HepG2 (cell line): ENCODE measurements around the gene SLC28A3. TPM values are rescaled to one million over a fixed set of nuclear protein-coding genes. Genes with fewer than 3 reads are reported as not detected.

Source experiments
- ATAC-seq: fragments of 200-7000 bp; cut with Tn5 transposase; 3 replicates; pipeline ENCODE4 v1.9.1; 2020; ENCODE audit warnings: mild to moderate bottlenecking, moderate library complexity
- BruUV-seq: library from RNA; stranded (reverse); fragments of 400-500 nt; replicated peaks from 2 replicates; lab custom pipeline; 2021; lab: Mats Ljungman, UMichigan
- CTCF ChIA-PET: fragments of 300-600 bp; formaldehyde crosslinking; extraction: SDS; loops from one replicate; lab custom pipeline; 2021; ENCODE audit warnings: low total read pairs, inconsistent platforms, low intra/inter-chr PET ratio; lab: Yijun Ruan, JAX
- POLR2A ChIA-PET: fragments of 350-600 bp; sonication (Branson Sonifier 250); formaldehyde crosslinking; loops from one replicate; lab custom pipeline; 2020; ENCODE audit warnings: antibody characterized with exemption, inconsistent platforms; lab: Yijun Ruan, JAX
- DNase-seq: peaks from one replicate; pipeline ENCODE4 v3.0.0-alpha.2; 2015; ENCODE audit warnings: low spot score
- FAIRE-seq: peaks from 3 replicates; lab custom pipeline; 2011; peaks lifted over from hg19 to GRCh38; lab: Jason Lieb, UNC
- H2AFZ ChIP-seq: one replicate; pipeline ENCODE4 v1.6.1; 2011; ENCODE audit warnings: low read length, inconsistent platforms
- H3K27ac ChIP-seq: fragments of 300-600 bp; 3 replicates; pipeline ENCODE4 v1.8.0; 2011; ENCODE audit warnings: mixed run types, mild to moderate bottlenecking, mixed read lengths, low read length, inconsistent platforms; ENCODE audit not compliant: insufficient read depth; ENCODE audit errors: extremely low read length
- H3K27me3 ChIP-seq, 2 experiments: fragments of 200-600 bp in 1 of 2; 2 replicates in 1 of 2; 3 replicates in 1 of 2; pipeline versions ENCODE4 v1.6.0 to v1.8.0; 2011; ENCODE audit warnings: low read length in 2 of 2, mild to moderate bottlenecking in 2 of 2, moderate library complexity in 2 of 2, inconsistent platforms in 1 of 2; ENCODE audit not compliant: insufficient read depth in 2 of 2, control insufficient read depth in 1 of 2
- H3K36me3 ChIP-seq, 2 experiments: fragments of 200-600 bp in 1 of 2; replicated peaks in 1 of 2; 2 replicates in 1 of 2; 3 replicates in 1 of 2; pipeline versions ENCODE4 v1.5.1 to v1.8.0; 2011; ENCODE audit warnings: low read length in 2 of 2, inconsistent platforms in 1 of 2; ENCODE audit not compliant: insufficient read depth in 2 of 2, control insufficient read depth in 1 of 2
- H3K4me1 ChIP-seq: 2 replicates; pipeline ENCODE4 v1.5.1; 2012; ENCODE audit warnings: low read length, inconsistent platforms; ENCODE audit not compliant: insufficient read depth
- H3K4me2 ChIP-seq: 2 replicates; pipeline ENCODE4 v1.6.0; 2011; ENCODE audit warnings: low read depth, low read length, inconsistent platforms
- H3K4me3 ChIP-seq, 3 experiments: fragments of 200-600 bp in 1 of 3; sonication (generic), shearing (Covaris generic) in 1 of 3; replicated peaks in 1 of 3; 2 replicates each; pipeline ENCODE4 v1.5.1; 2011 to 2016; ENCODE audit warnings: low read length in 3 of 3, inconsistent platforms in 2 of 3, low read depth in 2 of 3, mild to moderate bottlenecking in 2 of 3, control low read depth in 1 of 3, mixed read lengths in 1 of 3; ENCODE audit not compliant: insufficient read depth in 1 of 3
- H3K79me2 ChIP-seq: one replicate; pipeline ENCODE4 v1.6.1; 2011; ENCODE audit warnings: low read length, inconsistent platforms; ENCODE audit not compliant: insufficient read depth
- H3K9ac ChIP-seq: 2 replicates; pipeline ENCODE4 v1.6.0; 2011; ENCODE audit warnings: mild to moderate bottlenecking, low read depth, low read length, inconsistent platforms; ENCODE audit not compliant: insufficient read depth
- H3K9me3 ChIP-seq: 2 replicates; pipeline ENCODE4 v1.5.1; 2012; ENCODE audit warnings: mild to moderate bottlenecking, low read length
- H4K20me1 ChIP-seq: 2 replicates; pipeline ENCODE4 v1.6.0; 2011; ENCODE audit warnings: inconsistent platforms, mild to moderate bottlenecking, low read length, moderate library complexity; ENCODE audit not compliant: insufficient read depth
- HOXA9 ChIP-seq: sonication (generic); formaldehyde crosslinking; IDR thresholded peaks from 2 replicates; pipeline ENCODE4 v1.8.1; 2022; ENCODE audit warnings: missing genetic modification reagents, mild to moderate bottlenecking, moderate library complexity, borderline replicate concordance
- REXO4 ChIP-seq: sonication (generic); formaldehyde crosslinking; IDR thresholded peaks from 2 replicates; pipeline ENCODE4 v1.8.0; 2022; ENCODE audit warnings: missing genetic modification reagents, mild to moderate bottlenecking, borderline replicate concordance
- RORA ChIP-seq: sonication (generic); formaldehyde crosslinking; IDR thresholded peaks from 2 replicates; pipeline ENCODE4 v1.5.0; 2020; ENCODE audit warnings: mild to moderate bottlenecking, missing genetic modification reagents, moderate library complexity
- RXRB ChIP-seq: IDR thresholded peaks from 2 replicates; pipeline ENCODE4 v1.6.1; 2016; ENCODE audit warnings: borderline replicate concordance, missing genetic modification reagents, missing compliant biosample characterization
- SIN3B ChIP-seq: fragments of 150-350 bp; IDR thresholded peaks from 2 replicates; pipeline ENCODE4 v1.6.1; 2014; ENCODE audit warnings: low read length
- SMAD1 ChIP-seq: sonication (generic); formaldehyde crosslinking; IDR thresholded peaks from 2 replicates; pipeline ENCODE4 v1.4.0; 2020; ENCODE audit warnings: missing genetic modification reagents, low read depth, mild to moderate bottlenecking, borderline replicate concordance
- SRSF4 ChIP-seq: fragments of 200-400 bp; formaldehyde crosslinking; IDR thresholded peaks from one replicate; pipeline ENCODE4 v1.6.1; 2018; ENCODE audit warnings: mild to moderate bottlenecking, low read depth, low read length, moderate library complexity; ENCODE audit not compliant: poor library complexity, severe bottlenecking
- TEAD2 ChIP-seq: sonication (generic); formaldehyde crosslinking; IDR thresholded peaks from 2 replicates; pipeline ENCODE4 v1.9.0; 2021; ENCODE audit warnings: missing genetic modification reagents
- WIZ ChIP-seq: sonication (generic); formaldehyde crosslinking; IDR thresholded peaks from 2 replicates; pipeline ENCODE4 v1.5.1; 2020; ENCODE audit warnings: mild to moderate bottlenecking, missing genetic modification reagents
- ZFP91 ChIP-seq: sonication (generic); formaldehyde crosslinking; IDR thresholded peaks from 2 replicates; pipeline ENCODE4 v1.9.0; 2022; ENCODE audit warnings: missing genetic modification reagents, mild to moderate bottlenecking, borderline replicate concordance
- ZMAT3 ChIP-seq: sonication (generic); formaldehyde crosslinking; conservative IDR thresholded peaks from 2 replicates; pipeline ENCODE4 v1.7.0; 2021; ENCODE audit warnings: missing genetic modification reagents
- ZNF17 ChIP-seq: sonication (generic); formaldehyde crosslinking; IDR thresholded peaks from 2 replicates; pipeline ENCODE4 v1.5.0; 2020; ENCODE audit warnings: mild to moderate bottlenecking, missing genetic modification reagents
- ZNF326 ChIP-seq: sonication (generic); formaldehyde crosslinking; IDR thresholded peaks from 2 replicates; pipeline ENCODE4 v1.4.0; 2020; ENCODE audit warnings: missing genetic modification reagents, borderline replicate concordance
- ZNF615 ChIP-seq: sonication (generic); formaldehyde crosslinking; IDR thresholded peaks from 2 replicates; pipeline ENCODE4 v1.5.0; 2020; ENCODE audit warnings: mild to moderate bottlenecking, missing genetic modification reagents, borderline replicate concordance
- ZNF891 ChIP-seq: sonication (generic); formaldehyde crosslinking; IDR thresholded peaks from 2 replicates; pipeline ENCODE4 v1.5.0; 2020; ENCODE audit warnings: mild to moderate bottlenecking, missing genetic modification reagents
- WGBS: methylation state at CpG from one replicate; pipeline ENCODE4 v1.1.6; 2017; ENCODE audit warnings: low lambda C conversion rate; 5-methylcytosine and 5-hydroxymethylcytosine counted together
- in situ Hi-C: cut with HindIII; loops from 2 replicates; pipeline ENCODE4 v1.10.0; 2017; ENCODE audit warnings: low pct_unique_long_range_greater_than_20kb; ENCODE audit not compliant: extremely low pct_ligation_motif_present
- intact Hi-C: fragments of 100-400 bp; cut with micrococcal nuclease; formaldehyde crosslinking; loops from one replicate; pipeline ENCODE4 v1.10.0; 2022; ENCODE audit not compliant: unreplicated experiment
- polyA plus RNA-seq, 8 experiments: library from polyadenylated mRNA; depleted of rRNA in 3 of 8; stranded (reverse) in 7 of 8; unstranded in 1 of 8; fragments of >200 nt; fragmentation: Illumina TruSeq in 4 of 8; extraction: Trizol in 4 of 8; gene quantifications; 2 replicates each; pipeline versions ENCODE4 v1.2.1 to v1.2.3, GENCODE V29; 2011 to 2016; ENCODE audit warnings: low read depth in 4 of 8, missing spikeins in 1 of 8, mixed read lengths in 1 of 8; ENCODE audit not compliant: insufficient read depth in 1 of 8
- total RNA-seq, 5 experiments: library from RNA; depleted of rRNA; stranded (reverse); fragments of >200 nt; fragmentation: Illumina TruSeq; extraction: Trizol; gene quantifications; 2 replicates each; pipeline ENCODE4 v1.2.3, GENCODE V29; 2016; ENCODE audit warnings: low read depth in 1 of 5
- TF ChIP-seq, protein P1 (sequence below): sonication (generic); formaldehyde crosslinking; IDR thresholded peaks from 2 replicates; pipeline ENCODE4 v1.5.1; 2020; ENCODE audit warnings: mild to moderate bottlenecking, moderate library complexity, missing genetic modification reagents

SLC28A3 gene
- total and polyA plus RNA-seq, 2 of the 13 experiments (the other 11 are each of a cell fraction or from before 2014, with no cell fraction given) = not detected

DNA sequence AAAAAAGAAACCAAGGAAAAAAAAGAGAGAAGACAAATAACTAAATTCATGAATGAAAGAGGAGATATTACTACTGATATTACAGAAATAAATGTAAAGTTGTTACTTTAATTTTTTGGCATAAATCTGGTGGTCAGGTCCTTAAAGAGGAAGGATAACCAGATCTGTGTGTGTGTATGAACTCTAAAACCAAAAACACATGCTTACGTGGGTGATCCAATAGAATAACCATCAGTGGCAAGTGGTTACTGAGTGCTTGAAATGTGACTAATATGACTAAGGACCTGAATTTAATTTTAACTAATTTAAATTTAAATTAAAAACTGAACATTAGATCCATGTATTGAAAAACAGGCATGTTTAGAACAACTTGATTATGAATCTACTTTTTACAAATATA is 10.3 kb downstream of the SLC28A3 start:
- ChIA-PET POLR2A (no interaction called here), CTCF (no interaction called here)
- Histone ChIP-seq H3K4me1 (no peaks in the 10 kb centered on the region), H3K36me3 (no peaks in the 10 kb centered on the region), H3K79me2 (no peaks in the 10 kb centered on the region), H4K20me1 (no peaks in the 10 kb centered on the region), H2AFZ (no peak overlapping the region), H3K27ac (no peak overlapping the region), H3K9me3 (no peaks in the 10 kb centered on the region), H3K4me2 (no peak overlapping the region), H3K27me3 (0 out of 5 replicates have a peak, but pooled peaks cover 0 to 3% of the 10 kb centered on the region in 2 experiments), H3K4me3 (no peak overlapping the region), H3K9ac (no peak overlapping the region)
- WGBS = 35% methylated on average over 1 of the region's 1 CpG
- in situ Hi-C loops (no loop called here), intact Hi-C loops (no loop called here)
- FAIRE-seq (no peak), ATAC-seq (no peak), DNase-seq (no peak)
- TF ChIP-seq ZFP91 (CRISPR knock-in tag) (no peak), ZNF891 (CRISPR knock-in tag) (no peak), WIZ (CRISPR knock-in tag) (no peak), REXO4 (CRISPR knock-in tag) (no peak), SIN3B (no peak), RORA (CRISPR knock-in tag) (no peak), ZNF615 (no peak), TEAD2 (CRISPR knock-in tag) (no peak), SRSF4 (no peak), ZNF17 (CRISPR knock-in tag) (no peak), HOXA9 (CRISPR knock-in tag) (no peak), ZMAT3 (CRISPR knock-in tag) (no peak), SMAD1 (CRISPR knock-in tag) (no peak), ZNF326 (CRISPR knock-in tag) (no peak), RXRB (CRISPR knock-in tag) (no peak)
- TF ChIP-seq, protein P1, sequence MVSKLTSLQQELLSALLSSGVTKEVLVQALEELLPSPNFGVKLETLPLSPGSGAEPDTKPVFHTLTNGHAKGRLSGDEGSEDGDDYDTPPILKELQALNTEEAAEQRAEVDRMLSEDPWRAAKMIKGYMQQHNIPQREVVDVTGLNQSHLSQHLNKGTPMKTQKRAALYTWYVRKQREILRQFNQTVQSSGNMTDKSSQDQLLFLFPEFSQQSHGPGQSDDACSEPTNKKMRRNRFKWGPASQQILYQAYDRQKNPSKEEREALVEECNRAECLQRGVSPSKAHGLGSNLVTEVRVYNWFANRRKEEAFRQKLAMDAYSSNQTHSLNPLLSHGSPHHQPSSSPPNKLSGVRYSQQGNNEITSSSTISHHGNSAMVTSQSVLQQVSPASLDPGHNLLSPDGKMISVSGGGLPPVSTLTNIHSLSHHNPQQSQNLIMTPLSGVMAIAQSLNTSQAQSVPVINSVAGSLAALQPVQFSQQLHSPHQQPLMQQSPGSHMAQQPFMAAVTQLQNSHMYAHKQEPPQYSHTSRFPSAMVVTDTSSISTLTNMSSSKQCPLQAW (CRISPR knock-in tag) = no peak
- no TSS peak for BruUV-seq
